ENCODE data around the gene NPPB.
"Not testable (repeated sequence)": the region's sequence is repeated elsewhere in the genome, so short reads cannot be mapped to it uniquely, and the experiment has no call there.

NPPB gene

GRCh38 chr1:11858613-11858967, at the start of gene NPPB:
TSS of gene NPPB (minus strand) at chr1:11858945. CDS start at chr1:11858833, 112 bp downstream.
- DNase-seq, result no peak

DNA sequence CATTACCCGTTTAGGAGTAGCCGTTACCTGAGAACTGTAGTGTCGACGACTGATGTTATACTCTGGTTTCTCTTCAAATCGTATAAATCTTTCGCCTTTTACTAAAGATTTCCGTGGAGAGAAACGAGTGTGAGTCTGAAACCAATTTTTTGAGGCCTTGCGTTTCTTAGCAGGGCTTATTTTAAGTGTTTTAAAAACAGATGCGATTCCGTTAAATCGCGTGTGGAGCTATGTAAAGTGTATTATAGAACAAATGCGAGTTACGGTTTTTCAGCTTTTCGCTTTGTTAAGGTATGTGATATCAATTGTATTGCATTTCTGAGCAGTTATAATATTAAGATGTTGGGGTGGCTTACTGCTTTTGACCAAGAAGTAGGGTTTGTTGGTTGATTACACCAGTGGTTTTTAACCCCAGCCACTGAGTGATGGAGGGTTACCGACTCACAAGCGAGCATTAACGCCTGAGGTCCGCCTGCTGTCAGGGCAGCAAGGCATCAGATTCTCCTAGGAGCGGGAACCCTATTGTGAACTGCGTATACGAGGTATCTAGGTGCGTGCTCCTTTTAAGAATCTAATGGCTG, 49.4 kb upstream of the NPPB start:
- peak; percentile 100 for DNase-seq

- DNase-seq, result peak; percentile 97 to 98
These were observed 48.7 kb upstream of the NPPB start for GRCh38 chr1:11907275-11908094.

- no peak for DNase-seq
These were observed 48.1 kb upstream of the NPPB start for GRCh38 chr1:11906870-11907269.

DNA sequence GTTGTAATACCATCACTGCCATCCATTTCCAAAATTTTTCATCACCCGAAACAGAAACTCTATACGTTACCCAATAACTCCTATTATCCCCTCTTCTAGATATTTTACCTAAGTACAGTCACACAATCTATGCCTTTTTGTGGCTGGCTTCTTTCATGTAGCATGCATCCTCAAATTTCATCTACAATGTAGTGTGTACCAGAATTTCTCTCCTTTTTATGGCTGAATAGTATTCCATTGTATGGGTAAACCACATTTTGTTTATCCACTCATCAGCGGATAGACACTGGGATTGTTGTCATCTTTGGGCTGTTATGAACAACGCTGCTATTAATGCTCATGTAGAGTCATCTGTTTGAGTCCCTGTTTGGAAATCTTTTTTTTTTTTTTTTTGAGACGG, 46.2 kb upstream of the NPPB start:
- DNase-seq, result no peak

- DNase-seq, result not testable (repeated sequence)
These were observed 45.4 kb upstream of the NPPB start for GRCh38 chr1:11904156-11904555.

- no peak for DNase-seq
These were observed 44.5 kb upstream of the NPPB start for GRCh38 chr1:11903210-11903609.

DNA sequence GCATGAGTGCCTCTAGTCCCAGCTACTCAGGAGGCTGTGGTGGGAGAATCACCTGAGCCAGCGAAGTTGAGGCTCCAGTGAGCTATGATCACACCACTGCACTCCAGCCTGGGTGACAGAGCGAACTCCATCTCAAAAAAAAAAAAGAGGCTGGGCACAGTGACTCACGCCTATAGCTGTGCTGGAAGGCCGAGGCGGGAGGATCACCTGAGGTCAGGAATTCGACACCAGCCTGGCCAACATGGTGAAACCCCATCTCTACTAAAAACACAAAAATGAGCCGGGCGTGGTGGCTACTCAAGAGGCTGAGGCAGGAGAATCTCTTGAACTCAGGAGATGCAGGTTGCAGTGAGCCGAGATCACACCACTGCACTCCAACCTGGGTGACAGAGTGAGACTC, 42.7 kb upstream of the NPPB start:
- not testable (repeated sequence) for DNase-seq

DNA sequence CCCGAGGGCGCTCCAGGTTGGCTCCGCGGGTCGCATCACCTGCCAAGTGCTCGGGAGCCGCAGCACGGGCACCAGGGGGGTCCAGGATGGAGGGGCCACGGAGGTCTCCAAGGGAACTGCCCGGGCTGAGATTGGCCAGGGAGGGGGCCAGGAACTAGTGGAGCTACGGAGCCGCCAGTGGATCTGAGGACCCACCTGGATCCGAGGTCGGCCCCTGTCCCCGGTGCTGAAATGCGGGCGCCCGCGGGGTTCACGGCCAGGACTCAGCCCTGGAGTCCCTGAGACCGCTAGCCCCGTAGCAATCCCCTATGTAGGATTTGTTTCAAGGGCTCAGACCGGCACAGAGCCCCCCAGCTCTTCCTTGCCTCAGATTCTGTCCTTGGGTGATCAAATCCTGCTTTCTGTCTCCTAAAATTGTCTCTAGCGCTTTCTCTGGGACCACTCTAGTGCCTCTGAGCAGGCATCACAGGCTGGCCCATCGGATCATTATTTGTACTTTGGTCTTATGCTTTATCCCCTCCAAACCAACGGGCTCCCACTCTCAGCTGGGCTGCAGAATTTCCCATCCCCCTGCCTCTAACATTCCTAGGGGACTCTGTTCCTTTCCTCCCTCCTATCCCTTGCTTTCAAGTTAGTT, 40.2 kb upstream of the NPPB start:
- no peak for DNase-seq

DNA sequence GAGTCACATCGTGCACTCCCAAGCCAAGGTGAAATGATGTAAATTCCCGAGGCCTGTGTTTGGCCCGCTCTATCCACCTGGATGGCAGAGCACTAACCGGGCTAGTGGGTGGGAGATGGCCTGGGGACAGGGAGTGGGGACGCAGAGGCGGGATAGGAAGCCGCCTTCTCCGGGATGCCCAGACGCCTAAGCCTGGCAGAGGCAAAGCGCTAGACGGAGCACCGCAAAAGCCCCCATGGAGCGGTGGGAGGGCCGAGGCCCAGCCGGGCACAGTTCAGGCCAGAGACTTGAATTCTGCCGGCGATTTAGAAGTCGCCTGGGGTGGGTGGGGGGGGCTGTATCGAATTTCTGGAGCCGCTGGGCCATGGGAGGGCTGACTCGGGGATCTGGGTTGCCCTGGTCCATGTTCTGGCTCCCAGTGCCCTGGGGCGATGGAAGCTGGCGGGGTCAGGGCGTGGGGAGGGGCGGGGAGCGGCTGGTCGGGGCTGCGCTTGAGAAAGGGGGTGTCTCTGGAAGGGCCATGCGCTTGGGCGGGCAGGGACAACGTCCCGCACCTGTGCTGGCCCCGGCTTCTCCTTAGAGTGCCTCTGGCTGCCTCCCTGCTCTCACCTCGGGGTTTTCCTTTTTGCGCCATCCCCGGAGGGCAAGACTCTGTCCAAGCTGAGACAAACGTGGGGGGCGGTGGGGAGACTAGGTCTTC, 39.5 kb upstream of the NPPB start:
- DNase-seq, result no peak

DNA sequence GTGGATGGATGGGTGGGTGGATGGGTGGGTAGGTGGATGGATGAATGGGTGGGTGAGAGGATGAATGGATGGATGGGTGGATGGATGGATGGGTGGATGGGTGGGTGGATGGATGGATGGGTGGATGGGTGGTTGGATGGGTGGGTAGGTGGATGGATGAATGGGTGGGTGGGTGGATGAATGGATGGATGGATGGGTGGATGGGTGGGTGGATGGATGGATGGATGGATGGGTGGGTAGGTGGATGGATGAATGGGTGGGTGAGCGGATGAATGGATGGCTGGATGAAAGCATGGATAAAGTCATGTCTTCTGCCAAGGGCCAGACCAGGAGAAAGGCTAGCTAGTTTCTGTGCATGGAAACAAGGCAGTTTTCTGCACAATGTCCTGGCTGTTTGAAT, 35.8 kb upstream of the NPPB start:
- DNase-seq, result not testable (repeated sequence)

DNA sequence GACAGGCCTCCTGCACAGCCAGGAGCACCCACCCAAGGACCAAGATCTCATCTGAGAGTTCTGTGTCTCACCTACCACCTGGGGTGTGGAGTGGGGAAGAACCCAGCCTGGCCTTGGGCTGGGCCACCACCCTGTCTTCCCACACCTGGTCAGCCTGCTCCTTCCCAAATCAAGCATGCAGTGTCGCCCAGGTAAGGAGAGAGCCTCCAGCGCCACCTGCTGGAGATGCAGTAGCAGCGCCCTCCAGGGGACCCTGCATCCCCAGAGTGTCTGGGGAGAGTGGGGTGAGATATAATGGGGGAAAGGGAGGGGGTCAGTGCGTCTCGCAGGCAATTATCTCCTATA, 35.1 kb upstream of the NPPB start:
- DNase-seq, result peak in 1 of 2 experiments; percentile 66

GRCh38 chr1:11891433-11892186, 32.9 kb upstream of the NPPB start:
- no peak for DNase-seq

DNA sequence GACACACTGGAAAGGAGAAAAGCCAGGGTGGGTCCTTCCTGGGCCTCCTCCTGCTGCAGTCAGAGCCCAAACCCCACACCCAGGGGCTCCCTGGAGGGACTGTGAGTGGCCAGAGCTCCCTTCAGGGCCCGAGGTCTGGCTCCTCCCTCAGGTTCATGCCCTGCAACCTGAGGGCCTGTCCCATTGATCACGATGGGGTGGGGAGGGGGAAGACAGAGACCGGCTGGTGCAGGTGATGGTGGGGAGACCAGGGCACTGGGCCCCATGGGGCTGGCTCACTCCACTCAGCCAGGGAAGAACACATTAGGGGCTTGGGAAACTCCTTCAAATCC, 30.1 kb upstream of the NPPB start:
- no peak for DNase-seq

DNA sequence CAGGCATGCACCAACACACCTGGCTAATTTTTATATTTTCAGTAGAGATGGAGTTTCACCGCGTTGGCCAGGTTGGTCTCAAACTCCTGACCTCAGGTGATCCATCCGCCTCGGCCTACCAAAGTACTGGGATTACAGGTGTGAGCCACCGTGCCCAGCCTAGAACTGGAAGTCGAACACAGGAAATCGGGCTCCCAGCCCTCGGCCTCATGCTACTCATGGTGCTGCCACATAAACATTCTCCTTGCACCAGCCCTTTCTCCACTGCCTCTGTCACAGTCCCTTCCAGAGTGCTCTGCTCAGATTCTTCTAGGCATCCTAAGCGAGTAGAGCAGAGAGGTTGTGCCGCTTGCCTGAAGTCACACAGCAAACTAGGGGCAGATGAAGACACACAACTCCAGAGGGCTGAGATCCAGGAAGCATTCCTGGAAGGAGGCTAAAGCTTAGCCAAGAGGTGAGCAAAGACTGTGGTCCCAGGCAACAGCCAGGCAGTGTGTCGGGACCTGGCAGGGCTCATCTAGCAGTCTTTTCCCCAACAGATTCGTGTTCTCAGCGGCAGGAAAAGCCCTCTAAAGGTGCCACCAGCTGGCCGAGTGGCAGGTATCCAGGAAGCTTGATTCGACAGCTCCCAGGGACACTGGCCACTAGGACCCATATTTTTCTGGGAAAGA, 29.6 kb upstream of the NPPB start:
- DNase-seq, result no peak

DNA sequence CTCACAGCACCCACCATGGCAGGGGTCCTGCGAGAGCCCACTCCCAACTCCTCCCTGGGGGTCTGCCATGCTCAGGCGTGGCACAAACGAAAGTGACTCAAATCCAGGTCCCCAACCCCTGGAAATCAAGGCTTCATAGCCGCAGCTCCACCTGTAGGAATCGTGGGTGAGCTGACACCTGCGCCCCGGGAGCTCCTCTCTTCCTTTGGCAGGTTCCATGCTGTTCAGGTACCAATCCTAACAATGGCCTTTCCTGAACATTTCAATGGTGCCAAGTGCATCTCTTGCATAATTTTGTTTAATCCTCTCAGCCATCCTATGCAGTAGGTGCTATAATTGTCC, 28.9 kb upstream of the NPPB start:
- no peak for DNase-seq

DNA sequence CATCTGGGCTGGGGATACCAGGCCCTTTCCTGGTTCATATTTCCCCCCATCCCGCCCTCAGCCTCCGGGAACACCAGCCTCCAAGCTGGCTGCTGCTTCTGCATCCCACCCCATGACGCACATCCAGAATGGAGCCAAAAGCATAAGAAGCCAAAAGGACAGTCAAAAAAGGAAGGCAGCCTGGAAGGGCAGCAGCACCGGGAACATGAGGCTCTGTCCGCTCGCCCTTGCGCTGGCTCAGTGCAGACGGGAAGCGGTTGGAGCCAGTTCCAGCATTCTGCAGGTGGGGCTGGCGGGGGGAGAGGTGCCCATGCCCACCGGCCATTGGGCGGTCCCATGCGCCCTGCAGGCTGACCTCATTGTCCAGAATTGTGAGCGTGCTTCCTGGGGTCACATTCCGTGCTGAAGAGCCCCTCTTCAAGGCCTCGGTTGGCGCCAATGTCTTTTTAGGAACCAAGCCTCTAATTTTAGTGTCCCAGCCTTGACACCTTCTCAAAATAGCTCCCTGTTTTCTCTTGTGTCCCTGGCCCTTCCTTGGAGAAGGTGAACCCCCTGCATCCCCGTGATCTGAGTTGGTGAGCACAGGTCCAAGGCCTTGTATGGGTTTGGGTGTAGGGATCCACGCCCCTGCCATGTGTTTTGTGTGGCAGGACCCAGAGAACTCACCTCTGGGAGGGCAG, 28.4 kb upstream of the NPPB start:
- no peak for DNase-seq

DNA sequence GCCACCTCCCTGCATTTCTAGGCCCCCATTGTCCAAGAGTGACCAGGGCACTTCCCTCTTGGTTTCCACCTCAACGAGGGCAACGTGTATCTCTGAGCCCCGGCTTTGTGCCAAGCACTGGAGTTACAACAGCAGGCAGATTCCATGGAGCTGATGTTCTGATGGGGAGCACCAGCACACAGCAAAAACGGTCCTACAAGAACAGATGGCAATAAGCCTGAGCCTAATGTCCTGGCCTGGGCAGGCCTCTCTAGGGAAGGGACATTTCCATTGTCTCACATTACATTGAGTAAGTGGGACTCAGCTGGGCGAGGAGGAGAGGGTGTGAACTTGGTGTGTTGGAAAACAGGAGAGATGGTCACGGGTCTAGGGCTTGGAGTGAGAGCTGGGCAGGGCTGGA, 27.2 kb upstream of the NPPB start:
- no peak for DNase-seq

DNA sequence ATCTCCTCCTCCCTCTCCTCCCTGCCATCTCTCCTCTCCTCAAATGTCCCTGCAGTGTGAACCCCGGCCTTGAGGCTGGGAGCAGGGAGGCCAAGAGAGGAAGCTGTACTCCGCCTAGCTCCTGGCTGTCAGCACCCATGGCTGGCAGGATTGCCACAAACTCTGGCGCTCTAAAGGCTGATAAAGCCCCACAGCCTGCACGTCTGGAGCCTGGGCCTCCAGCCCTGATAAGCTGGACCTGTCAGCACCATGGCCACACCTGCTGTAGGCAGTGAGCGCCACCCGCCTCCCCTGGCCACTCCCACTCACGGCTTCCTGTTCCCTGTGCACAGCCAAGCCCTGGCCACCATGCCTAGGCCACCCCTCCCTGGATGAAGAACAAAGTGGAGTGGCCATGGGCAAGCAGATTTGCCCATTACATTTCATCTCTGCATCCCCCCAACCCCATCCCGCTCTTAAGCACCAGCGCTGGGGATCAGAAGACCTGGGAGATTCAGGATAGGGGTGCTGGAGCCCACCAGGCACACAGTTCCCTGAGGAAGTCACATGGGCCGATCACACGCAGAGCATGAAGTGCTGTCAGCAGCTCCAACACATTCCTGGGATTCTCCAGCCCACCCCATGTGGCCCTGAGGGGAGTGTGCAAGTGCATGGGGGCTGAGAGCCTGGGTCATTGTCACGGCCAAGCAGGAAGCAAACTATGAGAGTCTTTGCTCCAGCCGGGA, 24.2 kb upstream of the NPPB start:
- DNase-seq, result no peak

DNA sequence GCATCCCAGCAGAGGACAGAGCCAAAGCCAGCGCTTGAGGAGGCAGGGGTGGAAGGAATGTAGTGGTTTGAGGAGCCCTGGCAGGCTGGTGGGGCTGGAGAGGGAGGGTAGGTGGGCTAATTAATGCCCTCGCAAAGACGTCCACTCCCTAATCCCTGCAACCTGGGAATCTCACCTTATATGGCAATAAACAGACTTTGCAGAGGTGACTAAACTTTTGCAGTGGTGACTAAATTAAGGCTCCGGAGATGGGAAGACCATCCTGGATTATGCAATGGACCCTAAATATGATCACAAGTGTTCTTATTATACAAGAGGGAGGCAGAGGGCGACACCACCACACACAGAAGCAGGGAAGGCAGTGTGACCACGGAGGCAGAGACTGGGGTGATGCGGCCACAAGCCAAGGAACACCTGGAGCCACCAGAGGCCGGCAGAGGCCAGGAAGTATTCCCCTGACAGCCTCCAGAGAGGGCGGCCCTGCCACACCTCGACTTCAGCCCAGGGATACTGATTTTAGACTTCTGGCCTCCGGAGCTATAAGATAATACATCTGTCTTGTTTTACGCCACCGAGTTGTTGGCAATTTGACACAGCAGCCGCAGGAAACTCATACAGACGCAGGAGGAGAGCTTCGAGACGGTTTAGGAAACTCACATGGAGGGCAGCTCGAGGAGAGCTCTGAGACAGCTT, 23.1 kb upstream of the NPPB start:
- no peak for DNase-seq

Data from NCI-H446 (cell line).